Measurements from ENCODE around the gene CRACDL.

Gene CRACDL

GRCh38 chr2:98924038-98924830, 11.8 kb downstream of the CRACDL start:
- no peak for DNase-seq

GRCh38 chr2:98923244-98923940, 12.6 kb downstream of the CRACDL start:
- no peak for DNase-seq

- no peak for DNase-seq
These were observed 15.0 kb downstream of the CRACDL start for GRCh38 chr2:98921062-98921461.

GRCh38 chr2:98917031-98917471, 19.0 kb downstream of the CRACDL start:
- DNase-seq: peak; percentile 61

- peak; percentile 3 for DNase-seq
These were observed 20.2 kb downstream of the CRACDL start for GRCh38 chr2:98915751-98916358.

GRCh38 chr2:98914713-98915580, 21.1 kb downstream of the CRACDL start:
- DNase-seq: no peak

- DNase-seq: no peak
These were observed 21.9 kb downstream of the CRACDL start for GRCh38 chr2:98913916-98914712.

- peak; percentile 12 for DNase-seq
These were observed 22.8 kb downstream of the CRACDL start for GRCh38 chr2:98912957-98913915.

- DNase-seq: peak; percentile 91
These were observed 23.7 kb downstream of the CRACDL start for GRCh38 chr2:98912221-98912851.

GRCh38 chr2:98911376-98912154, 24.5 kb downstream of the CRACDL start:
- DNase-seq: peak; percentile 46

- no peak for DNase-seq
These were observed 25.0 kb downstream of the CRACDL start for GRCh38 chr2:98911126-98911375.

- no peak for DNase-seq
These were observed 25.5 kb downstream of the CRACDL start for GRCh38 chr2:98910349-98911125.

GRCh38 chr2:98909317-98910211, 26.5 kb downstream of the CRACDL start:
- peak; percentile 33 for DNase-seq

GRCh38 chr2:98908931-98909316, 27.1 kb downstream of the CRACDL start:
- DNase-seq: no peak

GRCh38 chr2:98907966-98908905, 27.8 kb downstream of the CRACDL start:
- no peak for DNase-seq

- no peak for DNase-seq
These were observed 28.6 kb downstream of the CRACDL start for GRCh38 chr2:98907385-98907784.

Data from kidney glomerular epithelial cell (primary cell).